NT2/D1 (cell line): ENCODE results near the gene CCDC134.

Experiments used
- DNase-seq: peaks from one replicate; pipeline ENCODE4 v3.0.0-alpha.2; 2011; ENCODE audit warnings: low read depth, low spot score
- H3K27me3 ChIP-seq: 2 replicates; pipeline ENCODE4 v1.6.0; 2011; ENCODE audit warnings: mild to moderate bottlenecking; ENCODE audit not compliant: insufficient read length, insufficient read depth
- H3K36me3 ChIP-seq: 2 replicates; pipeline ENCODE4 v1.6.1; 2011; ENCODE audit warnings: mild to moderate bottlenecking, low read length, mixed read lengths; ENCODE audit not compliant: insufficient read depth, insufficient read length
- H3K4me1 ChIP-seq: 2 replicates; pipeline ENCODE4 v1.5.1; 2011; ENCODE audit not compliant: insufficient read depth, insufficient read length
- H3K4me3 ChIP-seq: 2 replicates; pipeline ENCODE4 v1.5.1; 2011; ENCODE audit warnings: low read depth; ENCODE audit not compliant: insufficient read length
- H3K9ac ChIP-seq: 2 replicates; pipeline ENCODE4 v1.6.0; 2011; ENCODE audit warnings: low read depth; ENCODE audit not compliant: insufficient read length
- H3K9me3 ChIP-seq: 2 replicates; pipeline ENCODE4 v1.5.1; 2011; ENCODE audit warnings: mild to moderate bottlenecking, low read length; ENCODE audit not compliant: insufficient read depth
- SUZ12 ChIP-seq: IDR thresholded peaks from 2 replicates; pipeline ENCODE4 v1.6.1; 2011; ENCODE audit not compliant: insufficient read length, insufficient read depth; ENCODE audit errors: extremely low read depth
- YY1 ChIP-seq: IDR thresholded peaks from 2 replicates; pipeline ENCODE4 v1.6.1; 2011; ENCODE audit not compliant: insufficient read length, insufficient read depth
- ZNF274 ChIP-seq: IDR thresholded peaks from 2 replicates; pipeline ENCODE4 v1.6.1; 2011; ENCODE audit warnings: mild to moderate bottlenecking, low read depth, low read length

Gene CCDC134

GRCh38 chr22:41793871-41794270, 6.6 kb upstream of the CCDC134 start:
- Histone ChIP-seq H3K27me3 (no peaks in the 10 kb centered on the region), H3K4me1 (no peaks in the 10 kb centered on the region), H3K9ac (no peak overlapping the region), H3K9me3 (no peaks in the 10 kb centered on the region), H3K36me3 (no peaks in the 10 kb centered on the region), H3K4me3 (no peak overlapping the region)
- TF ChIP-seq SUZ12 (no peak), ZNF274 (no peak), YY1 (no peak)
- DNase-seq = no peak

- TF ChIP-seq SUZ12 (no peak), YY1 (no peak), ZNF274 (no peak)
- Histone ChIP-seq H3K9ac (no peak overlapping the region), H3K4me1 (peaks cover 7% of the 10 kb centered on the region), H3K4me3 (no peak overlapping the region), H3K9me3 (no peaks in the 10 kb centered on the region), H3K27me3 (no peaks in the 10 kb centered on the region), H3K36me3 (no peaks in the 10 kb centered on the region)
- no peak for DNase-seq
These were observed 1.7 kb upstream of the CCDC134 start for GRCh38 chr22:41798736-41799135.

- H3K9me3 ChIP-seq = no peaks in the 10 kb centered on the region
- TF ChIP-seq ZNF274 = no peak
- TF ChIP-seq SUZ12 = no peak
- no peak for TF ChIP-seq YY1
- H3K4me1 ChIP-seq = peaks cover 7% of the 10 kb centered on the region
- peak overlapping the region; percentile 73 for H3K9ac ChIP-seq
- DNase-seq = no peak
- peak overlapping the region; percentile 89 for H3K4me3 ChIP-seq
- no peaks in the 10 kb centered on the region for H3K27me3 ChIP-seq
- H3K36me3 ChIP-seq = no peaks in the 10 kb centered on the region
These were observed 762 bp upstream of the CCDC134 start for GRCh38 chr22:41799486-41800347.

GRCh38 chr22:41801147-41801819, 804 bp downstream of the CCDC134 start:
- Histone ChIP-seq H3K36me3 (no peaks in the 10 kb centered on the region), H3K4me1 (peaks cover 7% of the 10 kb centered on the region), H3K9me3 (no peaks in the 10 kb centered on the region), H3K9ac (peak overlapping the region; percentile 97), H3K4me3 (peak overlapping the region; percentile 89), H3K27me3 (no peaks in the 10 kb centered on the region)
- no peak for DNase-seq
- TF ChIP-seq SUZ12 (no peak), YY1 (no peak)

GRCh38 chr22:41801886-41802285, 1.4 kb downstream of the CCDC134 start:
- peak overlapping the region; percentile 89 for H3K4me3 ChIP-seq
- no peak for DNase-seq
- H3K9ac ChIP-seq = no peak overlapping the region
- H3K9me3 ChIP-seq = no peaks in the 10 kb centered on the region
- no peaks in the 10 kb centered on the region for H3K36me3 ChIP-seq
- H3K4me1 ChIP-seq = peaks cover 7% of the 10 kb centered on the region
- TF ChIP-seq SUZ12 (no peak), ZNF274 (no peak), YY1 (no peak)
- no peaks in the 10 kb centered on the region for H3K27me3 ChIP-seq

- DNase-seq = no peak
- no peaks in the 10 kb centered on the region for H3K27me3 ChIP-seq
- TF ChIP-seq YY1 = no peak
- no peak for TF ChIP-seq SUZ12
- no peak for TF ChIP-seq ZNF274
- peaks cover 14% of the 10 kb centered on the region for H3K36me3 ChIP-seq
- H3K9me3 ChIP-seq = no peaks in the 10 kb centered on the region
- no peaks in the 10 kb centered on the region for H3K4me1 ChIP-seq
- no peak overlapping the region for H3K4me3 ChIP-seq
- no peak overlapping the region for H3K9ac ChIP-seq
These were observed 5.2 kb downstream of the CCDC134 start for GRCh38 chr22:41805639-41806038.

- Histone ChIP-seq H3K9ac (no peak overlapping the region), H3K27me3 (no peaks in the 10 kb centered on the region), H3K4me3 (no peak overlapping the region), H3K4me1 (no peaks in the 10 kb centered on the region), H3K9me3 (no peaks in the 10 kb centered on the region), H3K36me3 (peaks cover 27% of the 10 kb centered on the region)
- DNase-seq = no peak
- no peak for TF ChIP-seq SUZ12
- no peak for TF ChIP-seq YY1
- TF ChIP-seq ZNF274 = no peak
These were observed 7.9 kb downstream of the CCDC134 start for GRCh38 chr22:41808400-41808799.
